KOPT-K1 (cell line): ENCODE data around the gene CDCA5.
A peak's percentile ranks its signal among the peaks of the same experiment; 100 is the strongest.
"Not testable (repeated sequence)": the region's sequence is repeated elsewhere in the genome, so short reads cannot be mapped to it uniquely, and the experiment has no call there.

Experiments used
- H3K27ac ChIP-seq: fragments of 200-600 bp; sonication (generic); 2 replicates; pipeline ENCODE4 v1.5.1; 2016; ENCODE audit warnings: antibody characterized with exemption, mild to moderate bottlenecking, low read depth, low read length; ENCODE audit not compliant: poor library complexity, severe bottlenecking
- H3K36me3 ChIP-seq: fragments of 200-600 bp; sonication (generic); 2 replicates; pipeline ENCODE4 v1.5.1; 2017; ENCODE audit warnings: antibody characterized with exemption, mild to moderate bottlenecking, low read length, moderate library complexity; ENCODE audit not compliant: insufficient read depth
- H3K9me3 ChIP-seq: fragments of 200-600 bp; sonication (generic); 2 replicates; pipeline ENCODE4 v1.5.1; 2017; ENCODE audit warnings: antibody characterized with exemption, low read length, mild to moderate bottlenecking; ENCODE audit not compliant: insufficient read depth, poor library complexity, severe bottlenecking

The CDCA5 gene

DNA sequence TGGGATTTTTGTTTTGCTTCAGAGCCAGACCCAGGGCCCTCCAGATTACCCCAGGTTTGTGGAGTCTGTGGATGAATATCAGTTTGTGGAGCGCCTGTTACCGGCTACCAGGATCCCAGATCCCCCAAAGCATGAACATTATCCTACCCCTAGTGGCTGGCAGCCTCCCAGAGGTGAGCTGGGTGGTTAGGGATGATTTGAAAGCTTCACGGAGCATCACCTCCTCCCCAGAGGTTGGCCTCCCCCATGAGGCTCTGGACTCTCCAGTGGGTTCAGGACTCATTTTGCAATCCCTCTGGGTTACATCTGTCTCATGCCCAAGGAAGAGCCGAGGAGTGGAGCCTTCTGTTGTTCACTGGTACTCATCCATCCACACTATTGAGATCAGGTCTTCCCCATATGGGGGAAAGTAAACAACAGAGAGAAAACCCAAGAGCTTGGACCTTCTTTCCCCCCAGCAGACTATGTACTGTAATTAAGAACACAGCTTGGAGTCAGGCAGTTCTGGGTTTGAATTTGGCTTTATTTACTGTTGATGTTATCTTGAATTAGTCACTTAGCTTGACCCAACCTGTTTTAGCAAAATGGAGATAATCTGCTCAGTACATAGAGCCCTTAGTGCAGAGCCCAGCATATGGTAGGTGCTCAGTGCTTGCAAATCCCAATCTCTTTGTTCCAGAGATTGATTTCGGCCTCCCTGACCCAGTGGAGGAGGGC, 40.8 kb upstream of the CDCA5 start:
- Histone ChIP-seq H3K36me3 (peaks cover 77% of the 10 kb centered on the region), H3K9me3 (no peaks in the 10 kb centered on the region), H3K27ac (no peak overlapping the region)

DNA sequence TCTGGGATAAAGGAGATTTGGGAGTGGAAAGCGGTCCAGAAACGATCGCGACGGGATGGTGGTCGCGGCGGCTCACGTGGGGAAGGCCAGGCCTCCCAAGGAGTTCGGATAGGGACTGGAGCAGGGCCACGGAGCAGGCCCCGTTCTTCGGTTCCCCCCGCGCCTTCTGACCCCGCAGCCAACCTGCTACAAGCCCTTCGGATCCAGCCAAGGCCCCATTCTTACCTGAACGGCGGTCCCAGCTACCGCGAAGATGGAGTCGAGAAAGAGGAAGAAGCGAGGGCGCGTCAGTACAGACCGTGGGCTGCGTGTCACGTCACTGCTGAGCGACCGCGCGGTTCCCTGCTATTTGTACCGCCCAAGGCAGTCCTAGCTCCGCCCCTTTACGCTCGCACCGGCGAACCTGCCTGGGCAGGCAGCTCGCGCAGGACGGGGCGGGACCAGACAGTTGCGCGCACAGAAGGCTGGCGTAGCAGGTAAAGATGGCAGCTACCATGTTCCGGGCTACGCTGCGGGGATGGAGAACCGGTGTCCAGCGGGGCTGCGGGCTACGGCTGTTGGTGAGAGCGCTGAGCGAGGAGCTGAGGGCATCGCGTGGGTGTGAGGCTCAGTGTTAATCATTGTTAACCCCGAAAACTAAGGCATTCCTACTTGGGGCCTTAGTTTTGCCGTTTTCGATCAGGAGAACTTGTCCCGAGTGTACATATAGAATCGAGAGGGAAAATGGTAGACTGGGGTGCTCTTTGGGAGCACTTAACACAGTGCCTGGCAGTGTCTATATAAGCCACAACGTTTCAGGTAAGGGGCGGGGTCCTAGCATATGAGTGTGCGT, 38.2 kb upstream of the CDCA5 start, which contains the start of the genes FAU and MRPL49:
FAU (minus strand) TSS at position 270 of the 832 bp plus-strand sequence. CDS start 321 bp downstream, outside the sequence.
MRPL49 (plus strand) TSS at position 457 of the 832 bp plus-strand sequence; CDS start at position 483, 26 bp downstream.
- Histone ChIP-seq H3K36me3 (peaks cover 69% of the 10 kb centered on the region), H3K27ac (peak within 1 kb of the TSS; percentile 80), H3K9me3 (no peaks in the 10 kb centered on the region)

DNA sequence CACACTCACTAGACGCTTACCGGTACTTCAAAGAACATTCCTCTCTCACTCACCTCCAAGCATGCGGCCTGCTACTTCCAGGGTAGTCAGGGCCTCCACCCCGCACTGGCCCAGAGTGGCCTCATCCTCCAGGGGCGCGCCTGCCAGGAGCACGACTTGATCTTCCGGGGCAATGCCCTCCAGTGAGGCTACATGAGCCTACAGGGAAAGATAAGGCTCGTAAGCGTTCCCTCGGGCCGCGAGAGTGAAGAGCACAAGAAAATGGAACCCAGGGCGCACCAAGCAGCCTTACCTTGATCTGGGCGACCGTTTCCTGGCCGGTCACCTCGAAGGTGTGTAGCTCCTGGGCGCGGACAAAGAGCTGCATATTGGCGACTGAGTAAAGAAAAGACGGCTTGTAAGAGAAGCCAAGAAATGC, 37.6 kb upstream of the CDCA5 start:
- peaks cover 63% of the 10 kb centered on the region for H3K36me3 ChIP-seq
- H3K9me3 ChIP-seq, result no peaks in the 10 kb centered on the region

DNA sequence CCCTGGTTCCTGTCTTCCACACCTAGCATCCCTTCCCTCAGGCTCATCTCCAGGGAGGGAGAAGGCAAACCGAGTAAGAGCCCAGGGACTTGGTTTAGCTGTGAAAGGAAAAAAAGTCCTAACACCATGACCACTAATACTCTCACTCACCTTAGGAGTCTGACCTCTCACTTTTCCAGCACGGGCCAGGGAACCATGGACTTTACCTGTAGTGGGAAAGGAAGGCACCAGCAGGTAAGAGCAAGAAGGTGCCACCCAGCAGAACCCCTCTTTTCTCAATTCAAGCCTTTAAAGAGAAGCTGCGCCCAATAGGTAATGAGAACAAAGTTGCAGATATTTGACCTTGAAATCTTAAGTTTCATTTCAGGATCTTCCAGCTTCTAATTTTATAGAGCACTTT, 37.0 kb upstream of the CDCA5 start:
- peak overlapping the region; percentile 80 for H3K27ac ChIP-seq
- H3K36me3 ChIP-seq, result peaks cover 61% of the 10 kb centered on the region
- no peaks in the 10 kb centered on the region for H3K9me3 ChIP-seq

More for the DNA sequence above, 37.6 kb upstream of the CDCA5 start:
- peak overlapping the region; percentile 80 for H3K27ac ChIP-seq

DNA sequence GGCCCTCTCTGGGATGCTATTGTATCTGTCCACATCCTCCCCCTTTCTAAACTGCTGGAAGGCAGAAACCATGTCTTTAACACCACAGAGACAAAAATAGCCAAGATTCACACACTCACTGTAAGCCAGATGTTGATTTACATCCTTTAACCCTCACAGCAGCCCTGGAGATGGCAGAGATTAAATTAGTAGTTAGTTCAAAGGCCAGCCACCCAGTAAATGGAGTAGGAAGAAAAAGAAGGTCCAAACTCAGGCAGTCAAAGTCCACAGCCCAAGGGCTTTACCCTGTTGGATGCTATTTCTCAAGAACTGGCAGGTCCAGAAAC, 35.8 kb upstream of the CDCA5 start:
- no peak overlapping the region for H3K27ac ChIP-seq
- no peaks in the 10 kb centered on the region for H3K9me3 ChIP-seq
- peaks cover 58% of the 10 kb centered on the region for H3K36me3 ChIP-seq

DNA sequence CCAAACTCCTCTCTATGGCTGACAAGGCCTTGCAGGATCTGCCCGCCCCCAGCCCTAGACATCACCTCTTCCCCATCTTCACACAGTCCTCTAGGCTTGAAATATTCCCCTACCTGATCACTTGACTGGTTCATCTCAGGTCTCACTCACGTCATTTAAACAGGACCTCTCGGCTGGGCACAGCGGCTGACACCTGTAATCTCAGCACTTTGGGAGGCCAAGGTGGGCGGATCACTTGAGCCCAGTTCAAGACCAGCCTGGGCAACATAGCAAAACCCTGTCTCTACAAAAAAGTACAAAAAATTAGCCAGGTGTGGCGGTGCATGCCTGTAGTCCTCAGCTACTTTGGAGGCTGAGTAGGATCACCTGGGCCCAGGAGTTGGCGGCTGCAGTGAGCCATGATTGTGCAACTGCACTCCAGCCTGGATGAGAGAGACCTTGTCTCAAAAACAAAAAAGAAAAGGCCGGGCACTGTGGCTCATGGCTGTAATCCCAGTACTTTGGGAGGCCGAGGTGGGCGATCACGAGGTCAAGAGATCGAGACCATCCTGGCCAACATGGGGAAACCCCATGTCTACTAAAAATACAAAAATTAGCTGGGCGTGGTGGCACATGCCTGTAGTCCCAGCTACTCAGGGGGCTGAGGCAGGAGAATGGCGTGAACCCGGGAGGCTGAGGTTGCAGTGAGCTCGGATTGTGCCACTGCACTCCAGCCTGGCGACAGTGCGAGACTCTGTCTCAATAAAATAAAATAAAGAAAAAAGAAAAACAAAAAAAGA, 35.2 kb upstream of the CDCA5 start:
- peaks cover 52% of the 10 kb centered on the region for H3K36me3 ChIP-seq
- H3K27ac ChIP-seq, H3K9me3 ChIP-seq: not testable (repeated sequence)

DNA sequence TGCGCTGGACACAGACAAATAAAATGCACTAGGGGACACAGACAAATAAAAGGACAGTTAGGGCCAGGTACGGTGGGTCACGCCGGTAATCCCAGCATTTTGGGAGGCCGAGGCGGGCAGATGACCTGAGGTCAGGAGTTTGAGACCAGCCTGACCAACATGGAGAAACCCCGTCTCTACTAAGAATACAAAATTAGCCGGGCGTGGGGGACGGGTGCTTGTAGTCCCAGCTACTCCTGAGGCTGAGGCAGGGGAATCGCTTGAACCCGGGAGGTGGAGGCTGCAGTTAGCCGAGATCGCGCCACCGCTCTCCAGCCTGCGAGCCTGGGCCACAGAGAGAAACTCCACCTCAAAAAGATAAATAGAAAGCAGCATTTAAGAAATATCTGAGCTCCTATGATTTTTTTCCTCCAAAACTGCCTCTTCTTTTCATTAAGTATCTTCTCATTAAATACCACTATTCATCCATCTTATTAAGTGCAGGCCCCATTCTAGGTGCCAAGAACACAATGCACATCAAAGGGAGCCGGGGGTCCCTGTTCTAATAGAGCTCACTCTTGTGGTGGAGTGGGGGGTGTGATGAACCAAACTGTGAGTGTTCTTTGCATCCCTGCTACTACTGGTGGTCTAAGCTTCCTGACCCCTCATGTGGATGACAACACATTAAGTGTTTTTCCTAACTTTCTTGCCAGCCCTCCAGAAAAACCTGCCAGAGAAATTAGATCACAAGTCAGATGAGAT, 34.4 kb upstream of the CDCA5 start:
- Histone ChIP-seq H3K36me3 (peaks cover 49% of the 10 kb centered on the region), H3K27ac (no peak overlapping the region), H3K9me3 (no peaks in the 10 kb centered on the region)

DNA sequence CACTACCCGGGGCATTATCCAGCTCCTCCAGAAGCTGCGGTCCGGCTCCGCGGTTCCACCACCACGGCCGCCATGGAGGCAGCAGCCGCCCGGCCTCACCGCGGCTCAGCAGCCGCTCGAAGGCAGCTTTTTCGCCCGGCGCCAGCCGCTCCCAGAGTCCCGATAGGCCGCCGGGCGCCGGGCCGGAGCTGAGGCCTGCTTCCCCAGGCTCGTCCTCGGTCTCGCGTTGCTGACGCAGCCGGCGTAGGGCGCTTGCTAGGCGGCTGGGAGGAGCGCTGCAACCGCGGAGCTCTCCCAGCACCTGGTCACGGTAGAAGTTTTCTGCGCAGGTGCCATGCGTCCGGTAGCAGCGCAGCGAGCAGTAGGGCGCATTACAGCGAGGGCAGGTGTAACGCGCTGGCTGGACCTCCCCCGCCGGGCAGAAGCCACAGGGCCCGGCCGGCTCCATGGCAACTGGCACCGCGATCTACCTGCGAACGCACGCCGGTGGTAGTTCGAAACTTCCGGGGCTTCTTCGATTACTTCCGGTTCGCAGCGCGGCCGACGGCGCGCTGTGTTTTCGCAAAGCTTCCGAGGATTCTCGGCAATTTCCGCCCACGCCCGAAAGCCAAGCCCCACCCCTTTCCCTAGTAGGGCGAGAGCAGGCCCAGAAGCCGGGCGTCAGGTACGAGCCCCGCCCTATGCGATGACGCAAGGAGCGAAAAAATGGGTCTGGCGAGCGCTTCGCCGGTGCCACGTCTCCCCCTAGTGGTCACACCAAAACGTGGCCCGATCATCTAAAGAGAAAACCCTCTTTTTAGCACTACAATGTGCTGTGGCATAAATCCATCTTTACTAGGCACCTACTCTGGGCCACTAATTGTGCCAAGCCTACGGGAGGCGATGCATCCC, 33.6 kb upstream of the CDCA5 start, which contains the start of gene ZNHIT2:
ZNHIT2 (minus strand) TSS at position 496 of the 891 bp plus-strand sequence; CDS start at position 448, 48 bp downstream.
- Histone ChIP-seq H3K27ac (peak within 1 kb of the TSS; percentile 66), H3K36me3 (peaks cover 49% of the 10 kb centered on the region), H3K9me3 (no peaks in the 10 kb centered on the region)

DNA sequence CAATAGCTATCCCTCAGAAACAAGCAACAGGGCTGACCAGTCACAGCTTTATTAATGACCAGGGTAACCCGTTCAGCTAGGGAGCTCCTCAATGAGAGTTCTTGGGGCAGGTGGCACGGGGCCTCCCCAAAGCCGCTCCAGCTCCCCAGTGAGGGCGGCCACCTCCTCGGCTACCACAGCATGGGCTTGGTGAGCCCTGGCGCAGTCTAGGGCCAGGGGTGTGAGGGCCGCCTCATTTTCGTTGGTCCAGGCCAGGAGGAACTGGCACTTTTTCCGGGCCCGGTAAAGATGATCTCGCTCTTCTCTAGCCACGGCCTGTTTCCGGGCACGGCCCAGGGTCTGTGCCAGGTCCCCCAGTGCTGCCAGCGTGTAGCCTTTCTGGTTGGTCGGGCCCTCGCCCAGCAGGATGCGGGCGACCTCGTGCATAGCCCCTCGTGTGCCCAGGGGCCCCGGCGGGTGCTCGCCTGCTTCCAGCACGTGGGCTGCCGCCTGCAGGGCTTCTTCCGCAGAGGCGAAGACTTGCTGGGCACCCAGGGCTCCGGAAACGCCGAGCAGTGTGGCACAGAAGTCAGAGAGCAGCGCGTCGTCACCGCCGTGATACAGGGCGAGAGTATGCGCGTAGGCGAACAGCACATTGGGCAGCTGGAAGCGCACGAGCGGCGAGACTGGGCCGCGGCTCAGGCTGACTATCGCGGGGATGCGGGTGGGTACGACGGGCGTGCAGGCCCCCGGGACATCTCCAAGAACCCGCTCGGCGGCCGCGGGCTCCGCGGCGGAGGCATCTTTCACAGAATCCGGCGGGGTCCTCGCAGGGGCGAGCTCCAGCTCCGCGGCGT, 32.7 kb upstream of the CDCA5 start:
- H3K27ac ChIP-seq, result peak overlapping the region; percentile 66
- no peaks in the 10 kb centered on the region for H3K9me3 ChIP-seq
- peaks cover 49% of the 10 kb centered on the region for H3K36me3 ChIP-seq

DNA sequence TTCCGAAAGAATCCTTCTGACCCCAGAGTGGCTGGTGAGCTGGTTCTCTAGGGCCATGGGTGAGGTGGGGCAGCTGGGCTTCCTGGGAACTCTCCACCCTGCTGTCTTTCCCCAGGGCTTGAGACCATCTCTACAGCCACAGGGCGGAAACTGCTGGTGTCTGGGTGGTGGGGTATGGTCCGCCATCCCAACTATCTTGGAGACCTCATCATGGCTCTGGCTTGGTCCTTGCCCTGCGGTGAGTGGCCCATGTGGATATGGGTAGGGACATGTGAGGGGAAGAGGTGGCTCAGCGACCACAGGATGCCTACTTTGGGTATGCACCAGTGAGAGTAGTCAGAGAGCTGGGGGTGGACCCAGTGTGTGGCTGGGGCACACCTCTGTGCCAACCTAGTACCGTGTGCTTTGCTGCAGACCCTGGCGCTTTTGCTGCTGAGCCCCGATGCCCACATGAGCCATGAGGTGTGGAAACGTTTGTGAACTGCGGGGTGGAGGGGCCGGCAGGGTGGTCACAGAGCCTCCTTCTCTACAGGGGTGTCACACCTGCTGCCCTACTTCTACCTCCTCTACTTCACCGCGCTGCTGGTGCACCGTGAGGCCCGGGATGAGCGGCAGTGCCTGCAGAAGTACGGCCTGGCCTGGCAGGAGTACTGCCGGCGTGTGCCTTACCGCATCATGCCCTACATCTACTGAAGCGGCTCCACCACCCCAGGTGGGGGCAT, 31.7 kb upstream of the CDCA5 start:
- Histone ChIP-seq H3K36me3 (peaks cover 46% of the 10 kb centered on the region), H3K27ac (no peak overlapping the region), H3K9me3 (no peaks in the 10 kb centered on the region)

DNA sequence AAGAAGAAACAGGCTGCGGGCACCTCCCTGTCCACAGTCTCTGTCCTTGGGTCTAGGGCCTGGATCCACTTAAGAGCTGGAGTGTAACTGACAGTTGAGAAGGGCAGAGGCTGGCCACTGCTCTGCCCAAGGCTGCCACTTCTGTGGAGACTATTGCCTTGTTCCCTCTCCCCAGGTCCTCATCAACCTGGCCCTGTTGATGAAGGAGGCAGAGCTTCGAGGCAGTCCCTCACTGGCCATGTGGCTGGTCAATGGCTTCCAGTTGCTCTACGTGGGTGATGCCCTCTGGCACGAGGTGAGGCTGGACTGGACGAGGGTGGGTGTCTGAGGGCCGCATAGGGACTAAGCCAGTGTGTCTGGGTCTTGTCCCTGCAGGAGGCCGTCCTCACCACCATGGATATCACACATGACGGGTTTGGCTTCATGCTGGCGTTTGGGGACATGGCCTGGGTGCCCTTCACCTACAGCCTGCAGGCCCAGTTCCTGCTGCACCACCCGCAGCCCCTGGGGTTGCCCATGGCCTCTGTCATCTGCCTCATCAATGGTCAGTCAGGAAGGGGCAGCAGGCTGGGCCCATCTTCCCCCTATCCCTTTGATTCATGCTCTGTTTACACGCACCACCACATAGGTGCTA, 30.8 kb upstream of the CDCA5 start:
- peaks cover 42% of the 10 kb centered on the region for H3K36me3 ChIP-seq
- no peak overlapping the region for H3K27ac ChIP-seq
- no peaks in the 10 kb centered on the region for H3K9me3 ChIP-seq

DNA sequence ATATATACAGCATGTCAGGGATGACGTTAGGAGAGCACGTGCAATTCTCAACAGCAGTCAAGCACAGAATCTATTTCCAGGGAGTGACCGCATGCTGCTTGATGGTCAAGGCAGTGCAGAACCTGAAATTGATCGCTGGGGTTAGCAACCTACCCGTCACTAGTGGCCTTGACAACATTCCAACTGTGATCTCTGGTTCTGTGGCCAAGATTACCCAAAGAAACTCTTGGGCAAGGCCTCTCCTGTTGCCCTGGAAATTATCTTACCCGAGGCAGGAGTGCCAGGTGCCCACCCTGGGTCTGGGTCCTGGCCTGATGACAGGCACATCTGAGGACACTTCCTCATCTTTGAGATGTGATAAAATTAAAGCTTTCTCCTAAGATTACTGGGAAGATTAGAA, 30.0 kb upstream of the CDCA5 start:
- H3K27ac ChIP-seq, result no peak overlapping the region
- peaks cover 42% of the 10 kb centered on the region for H3K36me3 ChIP-seq

More for the DNA sequence above, 30.0 kb upstream of the CDCA5 start:
- H3K9me3 ChIP-seq, result no peaks in the 10 kb centered on the region
